NK-92 (cell line): ENCODE data around the gene ZC3H7B.

Experiments used
- DNase-seq: peaks from one replicate; lab custom pipeline; 2025; ENCODE audit not compliant: unreplicated experiment; lab: John Stamatoyannopoulos, UW

The ZC3H7B gene

GRCh38 chr22:41352058-41352457 is 50.7 kb downstream of the ZC3H7B start:
- DNase-seq, result no peak

DNA sequence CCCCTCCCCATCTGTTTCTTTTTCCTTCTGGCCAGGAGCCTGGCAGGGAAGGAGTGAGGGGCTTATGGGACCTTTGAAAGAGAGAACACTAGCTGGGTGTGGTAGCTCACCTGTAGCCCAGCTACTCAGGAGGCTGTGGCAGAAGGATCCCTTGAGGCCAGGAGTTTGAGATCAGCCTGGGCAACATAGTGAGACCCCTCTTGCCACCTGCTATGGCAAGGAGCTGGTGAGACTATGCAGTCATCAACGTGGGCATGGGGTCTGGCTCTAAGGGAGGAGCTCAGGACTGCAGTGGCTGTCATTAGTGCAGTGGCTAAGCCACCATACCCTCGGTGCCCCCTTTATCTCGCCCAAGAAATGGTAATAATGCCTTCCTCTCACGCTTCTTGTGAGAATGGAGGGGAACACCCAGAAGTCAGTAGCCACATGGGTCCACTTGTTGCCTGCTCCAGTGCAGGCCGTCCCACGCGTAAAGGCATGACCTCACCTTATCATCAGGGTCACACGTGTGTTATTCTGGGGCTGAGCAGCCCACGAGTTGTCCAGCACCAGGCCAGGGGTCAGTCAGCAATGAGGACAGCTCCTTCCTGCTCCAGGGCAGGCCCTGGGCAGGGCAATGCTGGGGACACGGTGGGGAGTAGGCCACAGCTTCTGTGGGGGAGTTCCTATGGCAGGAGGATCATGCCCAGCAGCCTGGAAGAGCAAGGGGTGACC is 52.7 kb downstream of the ZC3H7B start:
- no peak for DNase-seq

- DNase-seq, result no peak
These were observed 53.7 kb downstream of the ZC3H7B start for GRCh38 chr22:41354979-41355378.

GRCh38 chr22:41355895-41356294 is 54.6 kb downstream of the ZC3H7B start:
- no peak for DNase-seq

DNA sequence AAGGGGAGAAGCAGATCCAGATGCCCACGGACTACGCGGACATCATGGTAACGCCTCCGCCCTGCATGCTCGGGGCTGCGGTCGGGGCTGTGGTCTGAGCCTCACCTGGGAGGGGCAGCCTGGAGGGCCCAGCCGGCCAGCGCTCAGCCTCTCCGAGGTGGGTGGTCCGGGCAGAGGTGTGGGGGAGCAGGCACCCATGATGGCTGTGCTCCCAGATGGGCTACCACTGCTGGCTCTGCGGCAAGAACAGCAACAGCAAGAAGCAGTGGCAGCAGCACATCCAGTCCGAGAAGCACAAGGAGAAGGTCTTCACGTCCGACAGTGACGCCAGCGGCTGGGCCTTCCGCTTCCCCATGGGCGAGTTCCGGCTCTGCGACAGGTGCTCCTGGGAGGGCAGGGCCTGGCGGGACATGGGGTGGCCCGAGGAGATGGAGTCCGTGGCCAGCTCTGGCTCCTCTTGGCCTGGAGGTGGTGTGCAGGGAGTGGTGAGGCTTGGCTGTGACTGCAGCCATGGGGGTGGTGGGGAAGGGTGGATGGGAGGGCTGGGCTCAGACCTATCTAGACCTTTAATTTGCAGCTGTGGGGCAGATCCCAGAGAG is 55.2 kb downstream of the ZC3H7B start:
- no peak for DNase-seq

GRCh38 chr22:41357191-41357590 is 55.9 kb downstream of the ZC3H7B start:
- DNase-seq, result no peak

- DNase-seq, result no peak
These were observed 57.6 kb downstream of the ZC3H7B start for GRCh38 chr22:41358927-41359326.

DNA sequence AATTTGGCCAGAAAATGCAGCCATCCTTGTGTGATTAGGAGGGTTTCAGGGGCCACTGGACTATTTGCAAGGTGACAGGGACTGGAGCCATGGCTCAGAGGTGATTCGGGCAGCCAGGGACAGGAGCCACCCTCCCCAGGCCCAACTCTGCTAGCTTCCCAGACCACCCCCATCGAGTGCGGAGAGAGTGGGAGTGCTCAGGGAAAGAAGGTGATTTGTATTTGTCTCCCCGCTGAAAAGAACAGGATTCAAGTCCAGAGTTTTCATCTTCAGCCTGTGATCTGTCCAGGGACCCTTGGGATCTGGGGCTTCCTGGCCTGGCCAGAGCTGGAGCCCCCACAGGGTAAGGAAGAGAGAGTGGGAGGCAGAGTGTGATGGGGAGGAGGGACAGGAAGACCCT is 58.1 kb downstream of the ZC3H7B start:
- DNase-seq, result no peak

DNA sequence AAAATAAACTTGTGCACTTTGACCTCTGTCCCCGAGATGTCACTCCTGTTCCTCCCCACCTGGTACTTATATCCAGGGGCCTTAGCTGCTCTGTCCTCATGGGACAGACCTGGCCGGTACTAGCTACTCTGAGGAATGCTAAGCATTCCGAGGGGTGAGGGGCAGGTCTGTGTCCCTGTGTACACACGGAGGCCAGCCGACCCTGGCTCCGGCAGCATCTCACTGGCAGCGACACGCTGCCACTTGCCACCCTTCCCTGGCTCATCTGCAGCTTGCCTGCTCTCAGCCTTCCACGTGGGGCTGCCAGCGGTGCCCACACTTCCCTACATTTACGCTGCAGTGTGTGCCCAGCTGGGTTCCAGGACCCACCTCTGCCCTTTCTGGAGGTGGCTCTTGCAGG is 58.8 kb downstream of the ZC3H7B start:
- no peak for DNase-seq

GRCh38 chr22:41361716-41362310 is 60.5 kb downstream of the ZC3H7B start:
- DNase-seq, result no peak

DNA sequence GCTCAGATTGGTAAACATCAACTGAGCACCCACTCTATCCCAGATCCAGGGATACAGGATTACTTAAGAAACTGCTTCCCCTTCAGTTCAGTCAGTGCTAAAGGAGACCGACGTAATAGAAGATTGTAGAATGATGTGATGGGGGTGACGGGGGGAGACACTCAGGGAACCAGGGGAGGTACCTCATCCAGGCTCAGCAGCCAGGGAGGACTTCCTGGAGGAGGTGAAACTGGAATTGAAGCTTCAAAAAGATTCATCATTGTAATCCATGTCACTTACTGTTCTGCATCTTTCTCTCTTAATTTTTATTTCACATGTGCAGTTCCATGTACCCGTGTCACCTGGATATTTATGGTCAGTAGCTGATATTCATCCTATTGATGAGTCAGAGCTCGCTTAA is 61.3 kb downstream of the ZC3H7B start:
- DNase-seq, result no peak

DNA sequence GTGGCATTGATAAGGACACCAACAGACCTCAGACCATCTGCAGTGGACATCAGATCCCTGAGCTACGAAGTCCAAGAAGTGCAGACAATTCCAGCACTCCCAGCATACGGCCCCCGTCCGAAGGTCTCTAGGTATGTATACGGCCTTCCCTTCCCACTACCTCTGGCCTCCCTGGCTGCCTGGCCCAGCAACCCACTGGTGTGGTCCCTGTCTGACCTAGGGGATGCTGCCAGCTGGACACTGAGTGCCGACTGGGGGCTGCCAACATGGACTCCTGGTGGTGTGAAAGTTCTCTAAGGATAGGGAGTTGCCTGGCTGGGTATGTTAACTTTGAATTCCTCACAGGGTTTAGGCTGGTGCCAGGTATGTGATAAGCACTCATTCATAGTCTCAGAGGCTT is 62.9 kb downstream of the ZC3H7B start:
- DNase-seq, result no peak

DNA sequence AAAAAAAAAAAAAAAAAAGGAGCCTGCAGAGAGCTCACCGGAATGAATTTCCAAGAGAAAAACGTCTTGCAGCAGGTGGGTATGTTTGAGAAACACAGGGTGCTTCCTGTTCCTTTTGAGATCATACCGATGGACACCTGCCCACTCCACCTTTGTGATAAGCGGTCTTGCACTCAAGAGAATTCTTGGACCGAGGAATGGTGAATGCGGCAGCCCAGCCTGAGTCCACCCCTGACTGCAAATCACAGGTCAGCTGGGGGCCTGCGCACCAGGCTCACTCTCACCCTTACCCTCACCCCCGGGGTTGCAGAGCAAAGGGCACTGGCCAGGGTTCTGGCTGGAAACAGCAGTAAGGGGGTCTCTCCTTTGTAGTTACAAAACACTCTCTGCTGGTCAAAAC is 63.6 kb downstream of the ZC3H7B start:
- no peak for DNase-seq

GRCh38 chr22:41365425-41365824 is 64.1 kb downstream of the ZC3H7B start:
- no peak for DNase-seq

- no peak for DNase-seq
These were observed 65.2 kb downstream of the ZC3H7B start for GRCh38 chr22:41366323-41367029.

GRCh38 chr22:41367039-41367679 is 65.8 kb downstream of the ZC3H7B start:
- no peak for DNase-seq

DNA sequence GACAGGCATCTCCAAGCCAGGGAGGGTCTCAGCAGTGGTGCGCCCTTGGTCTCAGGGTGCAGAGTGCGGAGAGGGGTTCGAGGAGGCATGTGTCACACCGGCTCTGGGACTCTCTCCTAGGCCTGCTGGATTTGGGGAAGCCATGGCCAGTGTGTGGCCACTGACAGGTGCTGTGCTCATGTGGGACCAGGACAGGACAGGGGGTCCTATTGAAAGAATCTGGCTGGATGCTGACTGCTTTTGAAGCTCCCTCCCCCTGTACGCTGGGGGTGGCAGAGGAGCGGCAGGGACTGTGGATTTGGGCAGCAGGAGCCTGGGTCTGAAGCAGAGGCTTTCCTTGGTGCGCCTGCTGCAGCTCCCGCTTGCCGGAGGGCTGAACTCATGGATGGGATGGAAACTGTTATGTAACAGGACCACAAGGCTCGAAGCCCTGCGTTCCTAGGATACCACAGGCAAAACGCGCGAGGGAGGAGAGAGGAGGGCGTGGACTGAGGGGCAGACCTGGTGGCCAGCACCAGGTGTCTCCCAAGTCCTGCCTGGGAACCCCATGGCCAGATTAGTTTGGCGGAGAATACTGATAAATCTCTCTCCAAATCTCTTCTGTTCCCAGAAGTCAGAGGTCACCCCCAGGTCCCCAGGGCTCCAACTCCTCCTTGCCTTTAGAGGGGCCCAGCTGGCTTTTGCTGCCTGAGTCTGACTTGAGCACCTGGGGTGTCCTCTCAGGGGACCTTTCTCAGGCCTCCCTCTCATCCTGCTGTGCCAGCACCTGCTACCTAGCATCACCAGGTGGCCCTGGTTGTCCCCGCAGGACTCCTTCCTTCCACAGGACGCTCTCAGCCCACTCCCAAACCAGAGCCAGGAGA is 66.6 kb downstream of the ZC3H7B start:
- DNase-seq, result no peak

DNA sequence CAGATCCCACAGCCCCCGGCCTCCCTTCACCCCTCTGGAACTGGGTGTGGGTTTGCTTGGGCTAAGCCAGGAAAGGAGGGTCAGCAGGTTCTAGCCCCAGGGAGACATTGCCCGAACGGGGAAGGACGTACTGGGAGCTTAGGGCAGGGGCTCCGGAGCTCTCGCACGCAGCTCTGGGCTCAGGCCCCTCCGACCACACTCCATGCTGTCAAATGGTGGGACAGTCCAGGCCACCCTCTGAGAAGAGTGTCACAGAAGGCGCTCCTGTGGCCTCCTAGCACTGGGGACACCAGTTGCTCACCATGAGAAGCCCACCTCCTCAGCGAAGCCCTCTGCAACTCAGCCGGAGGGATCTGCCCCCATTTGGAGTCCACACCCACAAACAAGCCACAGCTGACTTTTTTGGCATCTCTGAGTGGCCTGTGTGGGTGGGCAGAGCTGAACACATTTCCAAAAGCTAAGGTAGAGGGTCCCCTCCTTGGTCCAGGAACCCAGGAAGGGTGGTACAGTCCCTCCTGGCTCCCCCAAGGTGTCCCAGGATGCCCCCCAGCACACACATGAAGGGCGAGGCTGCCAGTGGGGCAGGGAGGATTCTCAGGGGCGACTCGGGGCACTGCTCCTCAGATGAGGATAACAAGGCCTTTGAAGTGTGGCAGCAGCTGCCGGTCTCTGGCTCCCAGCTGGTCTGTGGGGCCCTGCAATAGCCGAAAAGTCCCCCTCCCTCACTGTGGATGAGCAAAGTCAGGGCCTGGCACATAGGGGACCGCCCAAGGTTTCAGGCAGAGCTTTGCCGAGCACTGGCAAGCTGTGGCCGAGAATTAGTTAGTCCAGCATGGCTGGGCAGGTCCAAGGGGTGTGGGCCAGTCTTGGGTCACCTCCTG is 67.5 kb downstream of the ZC3H7B start:
- no peak for DNase-seq

DNA sequence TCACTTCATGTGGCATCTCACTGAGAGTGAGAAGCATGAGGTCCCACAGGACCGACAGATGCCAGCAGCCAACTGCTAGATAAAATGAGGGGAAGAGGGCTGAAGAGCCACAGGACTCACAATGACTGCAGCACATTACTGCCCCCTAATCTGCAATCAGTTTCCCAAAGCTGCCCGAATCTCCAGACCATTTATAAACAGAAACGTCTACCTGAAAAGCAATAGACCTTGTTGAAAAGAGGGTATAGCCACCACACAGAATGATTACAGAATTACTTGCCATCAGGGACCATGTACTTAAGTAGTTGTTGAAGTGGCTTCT is 68.1 kb downstream of the ZC3H7B start:
- no peak for DNase-seq

DNA sequence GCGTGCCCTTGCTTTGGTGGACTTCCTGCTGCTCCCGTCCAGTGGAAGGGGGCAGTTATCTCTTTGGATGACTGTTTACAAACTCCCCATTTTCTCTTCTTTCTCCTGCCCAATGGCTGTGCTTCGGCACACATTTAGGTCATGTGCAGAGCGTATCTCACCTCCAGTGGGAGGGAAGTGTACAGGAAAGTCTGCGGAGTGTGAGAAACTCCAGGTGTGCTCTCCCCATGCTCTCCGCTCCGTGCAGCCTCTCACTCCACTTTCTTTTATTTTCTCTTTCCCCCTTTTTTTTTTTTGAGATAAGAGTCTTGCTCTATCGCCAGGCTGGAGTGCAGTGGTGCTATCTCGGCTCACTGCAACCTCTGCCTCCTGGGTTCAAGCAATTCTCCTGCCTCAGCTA is 68.5 kb downstream of the ZC3H7B start:
- DNase-seq, result no peak
